HCT116 (cell line): ENCODE measurements around the gene PTPRQ.

Experiments
- CTCF ChIP-seq, 3 experiments: fragments of 200-600 bp in 1 of 3; sonication (generic) in 1 of 3; IDR thresholded peaks in 2 of 3; conservative IDR thresholded peaks in 1 of 3; 2 replicates each; pipeline ENCODE4 v1.5.1; 2012 to 2017; ENCODE audit warnings: low read depth in 2 of 3, low read length in 2 of 3, antibody characterized with exemption in 1 of 3, borderline replicate concordance in 1 of 3, control low read depth in 1 of 3, mild to moderate bottlenecking in 1 of 3, mixed read lengths in 1 of 3, mixed run types in 1 of 3, moderate library complexity in 1 of 3; ENCODE audit not compliant: insufficient read depth in 1 of 3
- EZH2 ChIP-seq: fragments of 200-600 bp; sonication (generic); IDR thresholded peaks from 2 replicates; pipeline ENCODE4 v1.6.1; 2017; ENCODE audit warnings: antibody characterized with exemption, mixed run types
- EZH2phosphoT487 ChIP-seq: fragments of 200-600 bp; IDR thresholded peaks from 2 replicates; pipeline ENCODE4 v1.6.1; 2018; ENCODE audit warnings: antibody characterized with exemption, borderline replicate concordance
- MAX ChIP-seq: IDR thresholded peaks from 2 replicates; pipeline ENCODE4 v1.6.1; 2012

- TF ChIP-seq MAX (no peak), EZH2phosphoT487 (no peak), CTCF (IDR thresholded peaks at IDR 0.05 in 2 of 3, conservative IDR thresholded peaks at IDR 0.05 in 1 of 3; ENCODE audit: borderline replicate concordance in 1 of 3, insufficient read depth in 1 of 3, low read depth in 2 of 3, low read length in 2 of 3) (no peak), EZH2 (no peak)
These were observed 234.0 kb downstream of the PTPRQ start for GRCh38 chr12:80677994-80678393.
